Left renal cortex interstitium (tissue), 4 donors: ENCODE measurements around the gene PCMT1. TPM values are rescaled to one million over a fixed set of nuclear protein-coding genes. Genes with fewer than 3 reads are reported as not detected.
"Not testable (repeated sequence)": the region's sequence is repeated elsewhere in the genome, so short reads cannot be mapped to it uniquely, and the experiment has no call there.

ENCODE experiments used
- DNase-seq, 4 donors: peaks; one replicate each; pipeline ENCODE4 v3.0.0-alpha.2; 2013; ENCODE audit warnings: low read depth in 4 of 4, low spot score in 2 of 4, missing footprints in 1 of 4
- polyA plus RNA-seq, 4 donors: library from polyadenylated mRNA; unstranded; fragments of 120-200 nt; gene quantifications; one replicate each; pipeline ENCODE4 v1.2.1, GENCODE V29; 2013; ENCODE audit not compliant: insufficient read length in 4 of 4

Gene PCMT1
- polyA plus RNA-seq, 4 donors, result 83.3 to 98.4 (median 90.1) TPM

GRCh38 chr6:149749082-149749593 is 403 bp upstream of the PCMT1 start:
- DNase-seq, result not testable (repeated sequence)

GRCh38 chr6:149750136-149750609 is 632 bp downstream of the PCMT1 start:
- DNase-seq, result peak in 3 of 4 donors; percentile 44 to 52 (median 48)

GRCh38 chr6:149751239-149751638 is 1.7 kb downstream of the PCMT1 start:
- DNase-seq, result no peak

GRCh38 chr6:149751920-149752319 is 2.4 kb downstream of the PCMT1 start:
- DNase-seq, result not testable (repeated sequence)

GRCh38 chr6:149752600-149753373 is 3.2 kb downstream of the PCMT1 start:
- no peak for DNase-seq

GRCh38 chr6:149753374-149753637 is 3.8 kb downstream of the PCMT1 start:
- not testable (repeated sequence) for DNase-seq

GRCh38 chr6:149754548-149754947 is 5.0 kb downstream of the PCMT1 start:
- no peak for DNase-seq

GRCh38 chr6:149755300-149756260 is 6.0 kb downstream of the PCMT1 start:
- DNase-seq, result peak in 1 of 4 donors; percentile 4

- DNase-seq, result no peak
These were observed 6.7 kb downstream of the PCMT1 start for GRCh38 chr6:149756261-149756636.

GRCh38 chr6:149761438-149761837 is 11.9 kb downstream of the PCMT1 start:
- DNase-seq, result no peak

- no peak for DNase-seq
These were observed 14.3 kb downstream of the PCMT1 start for GRCh38 chr6:149763866-149764265.

- DNase-seq, result no peak
These were observed 16.7 kb downstream of the PCMT1 start for GRCh38 chr6:149766156-149766769.

- DNase-seq, result no peak
These were observed 20.1 kb downstream of the PCMT1 start for GRCh38 chr6:149769676-149770075.

- DNase-seq, result no peak
These were observed 21.6 kb downstream of the PCMT1 start for GRCh38 chr6:149771185-149771584.

GRCh38 chr6:149771925-149772324 is 22.4 kb downstream of the PCMT1 start:
- no peak for DNase-seq

- DNase-seq, result no peak
These were observed 28.1 kb downstream of the PCMT1 start for GRCh38 chr6:149777624-149778023.

GRCh38 chr6:149779644-149779963 is 30.1 kb downstream of the PCMT1 start:
- DNase-seq, result no peak

GRCh38 chr6:149781715-149782114 is 32.2 kb downstream of the PCMT1 start:
- no peak for DNase-seq

GRCh38 chr6:149782337-149782736 is 32.8 kb downstream of the PCMT1 start:
- no peak for DNase-seq

GRCh38 chr6:149783551-149783950 is 34.0 kb downstream of the PCMT1 start:
- no peak for DNase-seq

- no peak for DNase-seq
These were observed 56.6 kb downstream of the PCMT1 start for GRCh38 chr6:149806127-149806526.
